Stimulated activated CD4-positive, alpha-beta T cell treated with anti-CD3 and anti-CD28 coated beads, Interleukin-15, amount 100 ng/mL, for 48 hours (primary cell): ENCODE results near the gene RAPGEF1.
"Not testable (repeated sequence)": the region's sequence is repeated elsewhere in the genome, so short reads cannot be mapped to it uniquely, and the experiment has no call there.

Source experiments
- DNase-seq, 2 donors: peaks; one replicate each; pipeline ENCODE4 v3.0.0-alpha.2; 2020; ENCODE audit warnings: low read depth in 2 of 2

The RAPGEF1 gene

GRCh38 chr9:131670247-131671132 is 69.4 kb downstream of the RAPGEF1 start:
- DNase-seq: no peak

- DNase-seq: peak in 1 of 2 donors; percentile 55
These were observed 70.4 kb downstream of the RAPGEF1 start for GRCh38 chr9:131669269-131670157.

DNA sequence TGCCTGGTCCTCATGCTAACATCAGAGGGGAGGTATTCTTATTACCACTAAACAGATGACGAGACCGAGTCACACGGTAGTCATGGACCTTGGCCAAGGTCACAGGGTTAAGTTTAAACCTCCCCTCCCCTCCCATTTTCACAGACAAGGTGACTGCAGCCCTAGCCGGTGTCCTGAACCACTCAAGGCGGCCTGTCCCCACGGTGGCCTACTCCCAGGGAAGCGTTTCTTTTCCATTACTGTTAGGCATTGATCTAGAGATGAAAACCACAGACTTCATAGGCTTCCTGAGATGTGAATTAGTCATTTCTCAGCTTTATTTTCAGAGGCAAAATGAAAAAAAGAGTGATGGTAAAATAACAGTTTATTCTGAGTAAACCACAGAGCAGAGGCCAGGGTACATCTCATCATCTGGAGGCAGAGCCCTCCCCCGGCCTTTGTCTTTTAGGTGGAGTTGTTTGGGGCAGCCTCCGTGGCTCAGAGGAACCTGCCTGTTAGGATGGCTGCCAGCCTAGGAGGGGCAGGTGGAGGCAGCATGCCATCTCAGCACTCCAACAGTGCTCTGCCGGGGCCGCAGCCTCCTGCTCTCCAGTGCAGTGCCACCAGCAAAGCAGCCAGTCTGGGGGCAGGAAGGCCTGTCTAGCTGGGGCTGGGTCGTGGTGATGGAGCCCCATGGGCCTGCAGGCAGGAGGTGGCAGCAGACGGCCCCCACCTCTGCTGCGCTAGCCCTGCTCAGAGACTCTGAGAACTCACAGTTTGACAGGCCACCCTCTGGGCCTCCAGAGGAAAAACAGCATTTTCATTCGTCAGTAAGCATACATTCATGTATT is 71.2 kb downstream of the RAPGEF1 start:
- peak; percentile 62 to 73 for DNase-seq

GRCh38 chr9:131668057-131668438 is 71.8 kb downstream of the RAPGEF1 start:
- DNase-seq: no peak

- peak; percentile 67 to 72 for DNase-seq
These were observed 72.3 kb downstream of the RAPGEF1 start for GRCh38 chr9:131667576-131667975.

DNA sequence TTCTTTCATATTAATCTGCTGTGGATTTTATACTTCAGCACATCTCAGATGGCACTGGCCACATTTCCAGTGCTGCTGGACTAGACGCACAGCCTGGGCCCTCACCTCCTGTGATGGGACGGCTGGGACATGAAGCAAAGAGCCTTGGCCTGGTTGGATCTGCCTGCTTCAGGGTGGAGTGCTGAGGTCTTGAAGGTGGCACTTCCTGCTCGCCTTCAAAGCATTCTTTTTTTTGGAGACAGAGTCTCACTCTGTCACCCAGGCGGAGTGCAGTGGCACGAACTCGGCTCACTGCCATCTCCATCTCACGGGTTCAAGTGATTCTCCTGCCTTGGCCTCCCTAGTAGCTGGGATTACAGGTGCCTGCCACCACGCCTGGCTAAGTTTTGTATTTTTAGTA is 73.1 kb downstream of the RAPGEF1 start:
- no peak for DNase-seq

DNA sequence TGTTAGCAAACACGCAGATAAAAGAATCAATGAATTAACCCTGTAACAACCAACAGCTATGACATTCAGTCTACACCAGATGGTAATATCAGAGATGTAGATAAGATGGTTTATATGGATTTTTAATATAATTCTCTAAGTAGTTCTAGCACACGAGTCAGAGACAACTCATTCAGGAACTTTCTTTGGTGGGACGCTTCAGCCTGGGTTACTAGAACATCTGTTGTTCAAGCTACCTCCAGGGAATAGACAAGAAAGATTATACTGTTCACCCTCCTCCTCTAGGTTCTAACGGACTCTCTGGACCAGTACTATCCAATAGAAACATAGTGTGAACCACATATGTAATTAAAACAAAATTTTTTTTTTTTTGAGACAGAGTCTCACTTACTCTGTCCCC is 73.8 kb downstream of the RAPGEF1 start:
- no peak for DNase-seq

DNA sequence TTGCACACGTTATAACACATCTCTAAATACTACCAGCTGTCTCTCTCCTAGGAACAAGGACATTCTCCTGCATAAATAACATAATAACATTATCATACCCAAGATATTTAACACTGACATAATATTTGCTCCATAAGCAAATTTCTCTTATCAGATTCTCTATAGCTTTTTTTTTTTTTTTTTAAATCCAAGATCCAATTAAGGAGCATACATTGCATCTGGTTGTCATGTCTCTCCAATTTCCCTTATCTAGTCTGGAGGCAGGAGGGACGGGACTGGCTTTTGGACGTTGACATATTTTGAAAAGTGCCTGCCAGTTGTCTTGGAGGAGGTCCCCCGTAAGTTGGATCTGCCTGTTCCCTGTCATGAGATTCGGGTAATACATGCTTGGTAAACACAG is 76.6 kb downstream of the RAPGEF1 start:
- no peak for DNase-seq

DNA sequence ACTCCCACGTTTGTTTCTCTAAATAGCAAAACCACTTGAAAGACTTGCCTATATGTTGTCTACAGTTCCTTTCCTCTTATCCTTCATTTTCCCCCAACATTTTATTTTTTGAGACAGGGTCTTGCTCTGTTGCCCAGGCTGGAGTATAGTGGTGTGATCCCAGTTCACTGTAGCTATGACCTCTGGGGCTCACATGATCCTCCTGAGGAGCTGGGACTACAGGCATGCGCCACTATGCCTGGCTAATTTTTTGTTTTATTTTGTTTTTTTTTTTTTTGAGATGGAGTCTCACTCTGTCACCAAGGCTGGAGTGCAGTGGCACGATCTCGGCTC is 77.6 kb downstream of the RAPGEF1 start:
- DNase-seq: not testable (repeated sequence)

DNA sequence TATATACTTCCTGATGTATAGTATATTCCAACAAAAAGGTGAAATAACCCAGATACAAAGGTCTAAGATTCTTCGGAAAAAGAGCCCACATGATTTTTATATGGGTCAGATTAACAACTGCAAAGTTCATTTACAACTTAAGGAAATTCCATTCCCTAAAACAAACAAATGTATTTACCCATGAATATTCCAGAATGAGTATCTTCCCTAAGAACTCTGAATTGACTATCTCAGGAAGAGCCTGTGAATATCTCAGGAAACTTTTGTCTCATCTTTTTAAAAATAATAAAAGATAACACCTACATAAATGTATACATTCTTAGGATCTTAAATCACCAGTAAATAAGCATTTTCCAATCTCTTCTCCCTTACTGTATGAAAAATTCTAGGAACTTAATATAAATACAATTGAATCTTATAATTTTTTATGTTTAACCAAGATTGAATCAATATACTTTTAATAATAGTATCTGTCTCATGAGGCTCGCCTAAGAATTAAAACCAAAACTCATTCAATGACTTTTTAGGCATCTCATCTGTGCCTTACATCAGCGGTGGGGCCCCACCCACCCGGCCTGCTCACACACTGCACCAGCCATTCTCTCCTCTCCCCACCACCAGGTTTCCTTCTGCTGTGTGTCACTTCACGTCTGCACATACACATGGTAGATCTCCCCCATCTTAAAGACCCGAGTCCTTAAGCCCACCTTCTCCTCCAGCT is 78.1 kb downstream of the RAPGEF1 start:
- DNase-seq: peak; percentile 61 to 70

DNA sequence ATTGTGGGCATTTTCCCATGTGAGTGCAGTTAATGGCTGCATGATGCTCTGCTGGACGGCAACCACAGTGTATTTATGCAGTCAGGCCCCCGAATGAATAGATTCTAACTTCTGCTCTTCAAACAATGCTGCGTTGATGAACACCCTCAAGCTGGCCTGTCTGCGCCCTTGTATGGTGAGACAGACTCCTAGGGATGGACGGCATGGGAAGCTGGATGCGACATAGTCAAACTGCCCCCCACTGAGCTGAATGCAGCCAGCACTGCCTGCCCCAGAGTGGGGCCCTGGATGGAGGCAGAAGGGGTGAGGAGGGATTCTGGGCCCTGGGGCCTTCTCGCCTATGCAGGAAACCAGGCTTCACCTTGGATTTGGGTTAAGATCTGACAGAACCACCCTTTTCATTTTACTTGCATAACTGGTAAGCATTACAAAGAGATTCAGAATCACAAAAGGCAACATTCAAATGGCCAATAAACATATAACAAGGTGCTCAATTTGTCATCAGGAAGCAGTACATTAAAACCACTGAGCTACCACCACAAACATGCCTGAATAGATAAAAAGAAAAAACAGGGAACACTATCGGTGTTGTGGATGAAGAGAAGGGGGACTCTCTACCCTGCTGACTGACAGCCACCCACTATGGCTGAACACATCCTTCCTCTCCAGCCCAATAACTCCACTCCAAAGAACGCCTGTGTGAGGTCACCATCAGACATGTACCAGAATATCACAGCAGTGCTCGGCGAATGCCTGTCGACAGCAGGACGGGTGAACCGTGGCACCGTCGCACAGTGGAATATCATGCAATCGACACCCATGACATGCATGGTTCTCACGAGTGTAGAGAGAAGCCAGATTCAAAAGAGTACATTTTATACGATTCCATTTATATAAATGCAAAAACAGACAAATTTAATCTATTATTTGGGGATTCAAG is 79.1 kb downstream of the RAPGEF1 start:
- DNase-seq: no peak

DNA sequence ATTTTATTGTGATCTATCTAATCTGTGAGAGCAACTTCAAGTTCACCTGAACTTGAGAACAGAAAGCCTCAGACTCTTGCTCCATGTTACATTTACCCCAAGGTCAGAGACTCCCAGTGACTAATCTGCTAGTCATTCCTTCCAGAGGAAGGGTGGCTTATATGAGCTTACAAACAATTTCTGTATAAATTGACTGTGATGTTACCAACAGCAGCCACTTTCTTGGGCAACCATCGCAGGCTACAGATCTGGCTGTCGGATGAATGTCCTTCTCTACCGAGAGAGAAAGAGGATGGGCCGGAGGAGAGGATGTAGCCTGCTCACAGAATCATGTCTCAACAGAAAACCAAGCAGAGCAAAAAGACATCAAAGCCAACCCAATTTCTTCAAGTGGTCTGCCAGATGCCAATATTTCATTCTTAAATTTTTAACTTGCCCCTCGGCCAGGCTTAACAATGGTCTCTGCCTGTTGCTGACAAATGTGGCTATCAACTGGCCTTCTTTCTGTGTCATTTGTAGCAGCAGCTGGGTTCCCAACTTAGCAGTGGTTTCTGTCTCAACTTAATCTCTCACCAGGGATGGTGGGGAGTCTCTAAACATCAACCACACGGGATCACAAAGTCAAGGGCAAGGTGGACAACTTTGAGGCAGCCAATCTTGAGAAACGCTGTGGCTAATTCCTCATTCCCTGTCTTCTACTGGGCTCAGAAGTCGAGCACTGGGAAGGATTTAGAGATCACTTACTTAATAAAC is 81.3 kb downstream of the RAPGEF1 start:
- DNase-seq: no peak

DNA sequence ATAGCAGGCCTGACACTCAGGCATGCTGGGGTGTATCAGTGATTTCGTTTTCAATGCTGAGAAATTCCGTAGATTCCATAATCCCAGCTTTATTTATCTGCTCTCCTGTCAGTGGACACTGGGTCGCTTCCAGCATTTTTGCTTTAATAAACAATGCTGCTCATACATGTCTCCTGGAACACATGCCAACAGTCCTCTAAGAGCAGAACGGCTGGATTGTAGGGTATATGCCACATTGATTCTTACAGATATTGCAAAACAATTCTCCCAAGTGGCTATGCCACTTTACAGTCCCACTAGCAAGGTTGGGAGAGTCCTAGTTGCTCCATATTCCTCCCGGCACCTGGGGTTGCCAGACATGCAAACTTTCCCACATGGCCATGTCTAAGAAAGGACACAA is 81.9 kb downstream of the RAPGEF1 start:
- DNase-seq: no peak

DNA sequence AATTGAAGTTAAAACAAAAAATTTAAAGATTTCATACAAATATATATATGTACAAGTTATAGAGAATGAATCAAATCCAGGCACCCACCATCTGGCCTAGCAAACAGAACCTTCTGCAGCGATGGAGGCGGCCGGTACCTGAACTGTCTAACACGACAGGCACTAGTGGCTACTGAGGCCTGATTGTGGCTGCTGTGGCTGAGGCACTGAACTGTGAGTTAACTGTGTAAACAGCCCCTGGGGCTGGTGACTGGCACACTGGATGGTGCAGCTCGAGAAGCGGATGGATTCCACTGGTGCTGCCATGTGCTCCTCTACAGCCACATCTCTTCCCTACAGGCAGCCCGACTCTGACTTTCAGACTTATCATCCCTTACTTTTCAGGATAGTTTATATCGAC is 82.4 kb downstream of the RAPGEF1 start:
- DNase-seq: no peak

- DNase-seq: no peak
These were observed 82.9 kb downstream of the RAPGEF1 start for GRCh38 chr9:131657037-131657377.

- peak in 1 of 2 donors; percentile 45 for DNase-seq
These were observed 83.4 kb downstream of the RAPGEF1 start for GRCh38 chr9:131656356-131657036.

DNA sequence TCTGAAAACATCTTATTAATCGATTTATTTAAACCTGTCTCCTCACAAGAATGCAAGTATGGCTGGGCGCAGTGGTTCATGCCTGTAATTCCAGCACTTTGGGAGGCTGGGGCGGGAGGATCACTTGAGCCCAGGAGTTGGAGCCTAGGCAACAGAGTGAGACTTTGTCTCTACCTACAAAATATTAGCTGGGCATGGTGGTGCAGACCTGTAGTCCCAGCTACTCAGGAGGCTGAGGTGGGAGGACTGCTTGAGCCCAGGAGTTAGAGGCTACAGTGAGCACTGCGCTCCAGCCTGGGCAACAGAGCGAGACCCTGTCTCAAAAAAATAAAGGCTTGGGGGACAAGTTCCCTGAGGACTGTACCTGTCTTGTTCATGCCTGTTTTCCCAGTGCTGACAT is 85.5 kb downstream of the RAPGEF1 start:
- DNase-seq: not testable (repeated sequence)

GRCh38 chr9:131651599-131651998 is 88.3 kb downstream of the RAPGEF1 start:
- no peak for DNase-seq

DNA sequence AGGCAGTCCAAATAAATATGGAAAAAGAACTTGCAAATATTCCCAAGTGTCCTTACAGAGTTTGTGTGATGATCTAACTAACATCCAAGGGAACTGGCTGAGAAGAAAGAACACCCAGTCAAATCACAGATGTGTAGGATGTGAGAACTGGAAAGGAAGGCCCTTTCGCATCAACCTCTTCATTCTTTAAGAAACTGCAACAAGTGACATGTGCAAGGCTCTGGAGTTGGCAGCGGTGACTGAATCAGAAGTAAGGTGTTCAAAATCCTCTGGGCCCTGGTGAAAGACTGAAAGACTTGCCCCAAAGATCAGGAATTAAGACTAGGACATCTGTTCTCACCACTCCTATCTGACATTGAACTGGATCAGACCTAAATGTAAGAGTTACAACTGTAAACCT is 88.7 kb downstream of the RAPGEF1 start:
- DNase-seq: no peak
